Activated B cell treated with CpG ODN at 0.5 μM for 24 hours (primary cell): ENCODE measurements around the gene RBM41. TPM values are rescaled to one million over a fixed set of nuclear protein-coding genes. Genes with fewer than 3 reads are reported as not detected.
A peak's percentile ranks its signal among the peaks of the same experiment; 100 is the strongest.
"Not testable (repeated sequence)": the region's sequence is repeated elsewhere in the genome, so short reads cannot be mapped to it uniquely, and the experiment has no call there.

Source experiments
- ATAC-seq: fragments of 200-7000 bp; cut with Tn5 transposase; one replicate; pipeline ENCODE4 v1.10.0; 2021; ENCODE audit warnings: low read depth, mild to moderate bottlenecking, moderate library complexity
- CTCF ChIA-PET: fragments of 350-600 bp; sonication (Branson Sonifier 250); formaldehyde crosslinking; loops from one replicate; lab custom pipeline; 2021; ENCODE audit warnings: antibody characterized with exemption; lab: Charles Lee
- POLR2A ChIA-PET: fragments of 350-600 bp; sonication (Branson Sonifier 250); formaldehyde crosslinking; loops from one replicate; lab custom pipeline; 2021; ENCODE audit warnings: antibody characterized with exemption; lab: Charles Lee
- DNase-seq: peaks from one replicate; pipeline ENCODE4 v3.0.0; 2022
- H3K27ac Mint-ChIP-seq: one replicate; pipeline ENCODE4 v1.8.0; 2020; ENCODE audit warnings: mixed read lengths
- H3K27me3 Mint-ChIP-seq: one replicate; pipeline ENCODE4 v1.8.0; 2021; ENCODE audit warnings: mixed read lengths
- H3K36me3 Mint-ChIP-seq: one replicate; pipeline ENCODE4 v1.8.0; 2021; ENCODE audit warnings: low read depth, mixed read lengths
- H3K4me1 Mint-ChIP-seq: one replicate; pipeline ENCODE4 v1.8.0; 2021; ENCODE audit warnings: mixed read lengths
- H3K4me3 Mint-ChIP-seq: one replicate; pipeline ENCODE4 v1.8.0; 2020; ENCODE audit warnings: mild to moderate bottlenecking, mixed read lengths
- H3K9me3 Mint-ChIP-seq: one replicate; pipeline ENCODE4 v1.8.0; 2020; ENCODE audit warnings: mixed read lengths
- intact Hi-C: fragments of 100-400 bp; cut with micrococcal nuclease; formaldehyde crosslinking; loops from one replicate; pipeline ENCODE4 v1.15.1; 2024
- total RNA-seq: library from RNA; stranded (reverse); gene quantifications from 2 replicates; pipeline ENCODE4 v1.2.3, GENCODE V29; 2022
- TF ChIP-seq, protein P1 (sequence below): fragments of 200-600 bp; IDR thresholded peaks from one replicate; pipeline ENCODE4 v1.8.0; 2022; ENCODE audit warnings: antibody characterized with exemption, mild to moderate bottlenecking

RBM41 gene
- total RNA-seq: 16.5 and 18.5 TPM in 2 replicates

DNA sequence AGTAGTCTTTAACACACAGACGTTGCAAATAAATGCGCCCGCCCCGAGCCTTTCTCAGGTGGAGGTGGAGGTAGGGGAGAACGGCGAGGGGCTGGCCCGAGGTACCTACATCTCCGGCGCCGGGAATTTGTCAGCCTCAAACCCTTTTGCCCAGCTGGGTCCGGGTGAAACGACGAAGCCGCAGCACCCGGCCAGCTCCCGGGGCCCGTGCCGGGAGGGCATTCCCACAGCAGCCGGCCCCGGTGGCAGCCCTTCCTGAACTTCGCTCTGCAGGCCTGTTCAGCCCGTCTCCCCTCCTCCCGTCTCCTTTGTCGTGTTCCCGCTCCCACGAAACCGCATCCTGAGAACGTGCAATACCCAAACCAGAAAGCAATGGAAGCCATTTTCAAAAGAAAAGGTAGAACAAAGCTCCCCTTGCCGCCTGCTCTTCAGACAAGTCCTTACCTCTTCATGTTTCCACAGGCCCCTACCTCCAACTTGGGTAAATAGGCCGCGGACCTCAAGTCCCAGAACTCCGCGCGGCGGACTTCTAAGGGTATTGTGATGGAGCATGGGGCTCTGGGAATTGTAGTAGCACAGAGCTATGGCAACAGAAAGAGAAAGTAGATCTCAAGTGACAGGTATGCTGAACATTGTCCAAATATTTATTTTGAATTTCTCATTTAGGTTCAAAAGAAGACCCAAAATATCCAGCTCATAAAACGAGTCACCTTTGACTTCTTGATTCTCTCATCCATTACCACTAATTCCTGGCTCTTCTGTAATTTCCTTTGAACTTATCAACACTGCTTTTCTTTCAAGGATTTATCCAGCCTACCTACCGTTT is at the start of gene RBM41:
Gene RBM41, minus strand, starts transcription at position 501 of the 826 bp plus-strand sequence. Its CDS starts 49 bp downstream, at position 452.
- TF ChIP-seq, protein P1, sequence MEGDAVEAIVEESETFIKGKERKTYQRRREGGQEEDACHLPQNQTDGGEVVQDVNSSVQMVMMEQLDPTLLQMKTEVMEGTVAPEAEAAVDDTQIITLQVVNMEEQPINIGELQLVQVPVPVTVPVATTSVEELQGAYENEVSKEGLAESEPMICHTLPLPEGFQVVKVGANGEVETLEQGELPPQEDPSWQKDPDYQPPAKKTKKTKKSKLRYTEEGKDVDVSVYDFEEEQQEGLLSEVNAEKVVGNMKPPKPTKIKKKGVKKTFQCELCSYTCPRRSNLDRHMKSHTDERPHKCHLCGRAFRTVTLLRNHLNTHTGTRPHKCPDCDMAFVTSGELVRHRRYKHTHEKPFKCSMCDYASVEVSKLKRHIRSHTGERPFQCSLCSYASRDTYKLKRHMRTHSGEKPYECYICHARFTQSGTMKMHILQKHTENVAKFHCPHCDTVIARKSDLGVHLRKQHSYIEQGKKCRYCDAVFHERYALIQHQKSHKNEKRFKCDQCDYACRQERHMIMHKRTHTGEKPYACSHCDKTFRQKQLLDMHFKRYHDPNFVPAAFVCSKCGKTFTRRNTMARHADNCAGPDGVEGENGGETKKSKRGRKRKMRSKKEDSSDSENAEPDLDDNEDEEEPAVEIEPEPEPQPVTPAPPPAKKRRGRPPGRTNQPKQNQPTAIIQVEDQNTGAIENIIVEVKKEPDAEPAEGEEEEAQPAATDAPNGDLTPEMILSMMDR: no peak
- peak within 1 kb of the TSS; percentile 96 for H3K27ac Mint-ChIP-seq
- ATAC-seq: peak; percentile 99
- H3K4me1 Mint-ChIP-seq: peaks cover 26% of the 10 kb centered on the region
- peak within 1 kb of the TSS; percentile 100 for H3K4me3 Mint-ChIP-seq
- ChIA-PET CTCF (no interaction called here), POLR2A (interaction anchor here (0.7 kb wide), 1 partner anchor 972 kb away, joined by 3 read pairs; the partner anchor contains the start of gene PSMD10)
- intact Hi-C loops: loop anchor here (1.0 to 5.0 kb wide), 6 partner anchors 88 to 973 kb away; partner anchors contain the start of genes ATG4A, DNAAF6, MORC4 and NCBP2L
- H3K27me3 Mint-ChIP-seq: no peaks in the 10 kb centered on the region
- peak; percentile 39 for DNase-seq
- H3K9me3 Mint-ChIP-seq: no peaks in the 10 kb centered on the region
- peaks cover 33% of the 10 kb centered on the region for H3K36me3 Mint-ChIP-seq

DNA sequence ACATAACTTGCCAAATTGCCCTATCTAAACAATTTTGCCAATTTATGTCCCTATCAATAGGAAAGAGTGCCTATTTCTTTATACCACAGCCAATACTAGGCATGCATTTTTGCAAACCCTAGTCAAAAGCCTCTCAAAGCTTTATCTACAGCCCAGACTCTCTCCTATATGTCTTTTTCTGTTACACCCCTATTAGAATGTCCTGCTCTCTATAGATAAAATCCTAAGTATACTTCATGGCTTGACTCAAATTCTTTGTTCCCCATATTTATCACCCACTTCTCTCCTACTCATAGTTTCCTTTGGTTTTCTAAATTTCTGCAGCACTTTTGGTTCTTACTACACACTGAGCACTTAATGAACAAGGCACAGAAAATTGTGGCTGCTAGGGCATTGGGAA is 49.6 kb upstream of the RBM41 start:
- POLR2A ChIA-PET: no interaction called here
- intact Hi-C loops: no loop called here

DNA sequence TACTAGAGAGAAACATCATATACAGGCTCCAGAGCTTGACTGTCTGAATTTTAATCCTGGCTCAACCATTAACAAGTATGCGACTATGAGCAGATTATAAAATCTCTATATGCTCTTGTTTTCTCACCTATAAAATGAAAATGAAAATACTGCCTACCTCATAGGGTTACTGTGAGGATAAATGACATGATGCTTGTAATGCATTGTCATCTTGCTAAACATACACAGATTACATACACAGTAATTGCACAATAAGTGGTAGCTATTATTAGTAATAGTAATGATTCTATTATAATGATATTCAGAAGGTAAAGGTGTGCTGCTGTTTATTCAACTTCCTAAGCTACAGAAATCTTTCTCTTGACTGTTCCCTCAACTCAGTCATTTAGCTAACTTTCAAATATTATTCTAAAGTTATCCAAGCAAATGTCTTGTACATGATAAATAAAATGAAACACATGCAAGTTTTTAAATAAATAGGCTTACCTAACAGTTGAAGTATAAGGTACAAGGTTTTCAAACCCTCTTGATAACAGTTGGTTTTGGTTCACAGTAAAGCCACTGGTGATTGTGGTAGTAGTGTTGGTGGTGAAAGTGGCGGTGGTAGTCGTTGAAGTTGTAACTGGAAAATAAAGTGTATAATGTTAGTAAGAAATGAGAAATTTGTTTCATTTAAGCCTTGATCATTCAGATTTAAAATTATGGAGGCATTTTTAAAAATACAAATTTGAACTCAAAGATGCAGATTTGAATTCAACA is 48.7 kb upstream of the RBM41 start:
- ChIA-PET POLR2A (no interaction called here), CTCF (no interaction called here)
- TF ChIP-seq, protein P1: no peak
- H3K27me3 Mint-ChIP-seq: no peaks in the 10 kb centered on the region
- DNase-seq: no peak
- H3K4me3 Mint-ChIP-seq: no peak overlapping the region
- no peaks in the 10 kb centered on the region for H3K36me3 Mint-ChIP-seq
- no peaks in the 10 kb centered on the region for H3K9me3 Mint-ChIP-seq
- no peak for ATAC-seq
- no peak overlapping the region for H3K27ac Mint-ChIP-seq
- H3K4me1 Mint-ChIP-seq: no peaks in the 10 kb centered on the region
- intact Hi-C loops: no loop called here

More for the DNA sequence above, 49.6 kb upstream of the RBM41 start:
- Mint-ChIP-seq H3K36me3 (no peaks in the 10 kb centered on the region), H3K27me3 (no peaks in the 10 kb centered on the region), H3K9me3 (no peaks in the 10 kb centered on the region), H3K4me1 (no peaks in the 10 kb centered on the region), H3K27ac (no peak overlapping the region), H3K4me3 (no peak overlapping the region)
- CTCF ChIA-PET: no interaction called here
- no peak for DNase-seq
- TF ChIP-seq, protein P1: no peak
- ATAC-seq: no peak

DNA sequence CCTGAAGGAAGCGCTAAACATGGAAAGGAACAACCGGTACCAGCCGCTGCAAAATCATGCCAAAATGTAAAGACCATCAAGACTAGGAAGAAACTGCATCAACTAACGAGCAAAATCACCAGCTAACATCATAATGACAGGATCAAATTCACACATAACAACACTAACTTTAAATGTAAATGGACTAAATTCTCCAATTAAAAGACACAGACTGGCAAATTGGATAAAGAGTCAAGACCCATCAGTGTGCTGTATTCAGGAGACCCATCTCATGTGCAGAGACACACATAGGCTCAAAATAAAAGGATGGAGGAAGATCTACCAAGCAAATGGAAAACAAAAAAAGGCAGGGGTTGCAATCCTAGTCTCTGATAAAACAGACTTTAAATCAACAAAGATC is 39.0 kb upstream of the RBM41 start:
- H3K27me3 Mint-ChIP-seq, H3K4me1 Mint-ChIP-seq, DNase-seq, intact Hi-C loops, ATAC-seq, H3K27ac Mint-ChIP-seq, POLR2A ChIA-PET, H3K4me3 Mint-ChIP-seq, CTCF ChIA-PET, H3K36me3 Mint-ChIP-seq, H3K9me3 Mint-ChIP-seq: not testable (repeated sequence)

DNA sequence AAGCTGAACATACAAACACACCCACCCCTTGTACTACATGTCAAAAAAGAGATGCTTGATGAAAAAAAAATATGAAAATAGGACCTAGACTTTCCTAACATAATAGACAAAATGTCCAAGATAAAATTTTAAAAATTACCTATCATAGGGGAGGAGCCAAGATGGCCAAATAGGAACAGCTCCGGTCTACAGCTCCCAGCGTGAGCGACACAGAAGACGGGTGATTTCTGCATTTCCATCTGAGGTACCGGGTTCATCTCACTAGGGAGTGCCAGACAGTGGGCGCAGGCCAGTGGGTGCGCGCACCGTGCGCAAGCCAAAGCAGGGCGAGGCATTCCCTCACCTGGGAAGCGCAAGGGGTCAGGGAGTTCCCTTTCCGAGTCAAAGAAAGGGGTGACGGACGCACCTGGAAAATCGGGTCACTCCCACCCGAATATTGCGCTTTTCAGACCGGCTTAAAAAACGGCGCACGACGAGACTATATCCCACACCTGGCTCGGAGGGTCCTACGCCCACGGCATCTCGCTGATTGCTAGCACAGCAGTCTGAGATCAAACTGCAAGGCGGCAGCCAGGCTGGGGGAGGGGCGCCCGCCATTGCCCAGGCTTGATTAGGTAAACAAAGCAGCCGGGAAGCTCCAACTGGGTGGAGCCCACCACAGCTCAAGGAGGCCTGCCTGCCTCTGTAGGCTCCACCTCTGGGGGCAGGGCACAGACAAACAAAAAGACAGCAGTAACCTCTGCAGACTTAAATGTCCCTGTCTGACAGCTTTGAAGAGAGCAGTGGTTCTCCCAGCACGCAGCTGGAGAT is 37.2 kb upstream of the RBM41 start:
- H3K36me3 Mint-ChIP-seq, ATAC-seq, intact Hi-C loops, CTCF ChIA-PET, POLR2A ChIA-PET, H3K9me3 Mint-ChIP-seq, H3K27ac Mint-ChIP-seq, H3K4me1 Mint-ChIP-seq, DNase-seq, H3K27me3 Mint-ChIP-seq: not testable (repeated sequence)
- H3K4me3 Mint-ChIP-seq: peak overlapping the region; percentile 53
